Activated T-cell treated with anti-CD3 and anti-CD28 coated beads, Interleukin-2, amount 50 U/mL, for 4 hours (primary cell): ENCODE data around the gene ZNF426. TPM values are rescaled to one million over a fixed set of nuclear protein-coding genes. Genes with fewer than 3 reads are reported as not detected.

ENCODE experiments used
- ATAC-seq, 2 donors: fragments of 200-7000 bp; cut with Tn5 transposase; one replicate each; pipeline ENCODE4 v1.10.0; 2021
- DNase-seq: peaks from one replicate; pipeline ENCODE4 v3.0.0-alpha.2; 2020
- H3K27me3 Mint-ChIP-seq: one replicate; pipeline ENCODE4 v1.8.0; 2021; ENCODE audit warnings: low read depth, mixed read lengths
- H3K36me3 Mint-ChIP-seq: one replicate; pipeline ENCODE4 v1.8.0; 2022; ENCODE audit warnings: mixed read lengths; ENCODE audit not compliant: insufficient read depth
- H3K4me1 Mint-ChIP-seq: one replicate; pipeline ENCODE4 v1.8.0; 2021; ENCODE audit warnings: low read depth, mixed read lengths
- H3K4me3 Mint-ChIP-seq: one replicate; pipeline ENCODE4 v1.8.0; 2021; ENCODE audit warnings: mild to moderate bottlenecking, moderate library complexity, mixed read lengths
- H3K9me3 Mint-ChIP-seq: one replicate; pipeline ENCODE4 v1.8.0; 2021; ENCODE audit warnings: mixed read lengths
- total RNA-seq, 3 donors: library from RNA; stranded (reverse); gene quantifications; one replicate each; pipeline ENCODE4 v1.2.1, GENCODE V29; 2021

The ZNF426 gene
- total RNA-seq, 3 donors from 2014 or later = 11.4 to 12.8 (median 12.4) TPM

DNA sequence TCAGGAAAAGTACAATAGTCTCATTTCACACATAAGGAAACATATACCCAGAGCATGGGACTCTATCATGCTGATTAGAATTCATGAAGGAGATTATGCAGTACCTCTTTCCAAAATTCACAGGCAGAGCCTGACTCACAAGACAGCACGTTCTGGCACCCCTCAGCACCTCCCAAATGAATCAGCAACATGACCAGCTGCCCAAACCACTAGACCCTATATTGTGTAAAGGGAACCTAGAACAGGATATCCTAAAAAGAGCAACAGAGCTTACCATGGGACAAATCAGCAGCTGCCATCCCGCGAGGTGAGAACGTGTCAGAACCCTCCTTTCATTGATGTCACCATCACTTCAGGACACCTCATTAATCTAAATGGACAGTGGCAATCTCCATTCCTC, 2.5 kb downstream of the ZNF426 start:
- Mint-ChIP-seq H3K36me3 (peaks cover 58% of the 10 kb centered on the region), H3K9me3 (peaks cover 42% of the 10 kb centered on the region), H3K4me3 (peak overlapping the region; percentile 11), H3K4me1 (peaks cover 22% of the 10 kb centered on the region), H3K27me3 (no peaks in the 10 kb centered on the region)
- no peak for ATAC-seq
- no peak for DNase-seq

DNA sequence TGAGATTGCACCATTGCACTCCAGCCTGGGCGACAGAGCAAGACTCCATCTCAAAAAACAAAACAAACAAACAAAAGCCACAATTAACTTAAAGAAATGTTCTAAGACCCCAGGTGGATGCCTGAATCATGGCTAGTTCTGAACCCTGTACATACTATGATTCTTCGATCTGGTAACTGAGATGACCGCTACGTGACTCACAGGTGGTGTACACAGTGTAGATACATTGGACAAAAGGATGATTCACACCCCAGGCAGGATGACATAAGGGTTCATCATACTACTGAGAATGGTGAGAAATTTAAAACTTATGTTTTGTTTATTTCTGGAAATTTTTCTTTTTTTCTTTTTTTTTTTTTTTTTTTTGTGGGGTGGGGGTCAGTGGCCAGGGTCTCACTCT, 6.5 kb downstream of the ZNF426 start:
- H3K27me3 Mint-ChIP-seq = no peaks in the 10 kb centered on the region
- H3K4me1 Mint-ChIP-seq = no peaks in the 10 kb centered on the region
- peaks cover 51% of the 10 kb centered on the region for H3K9me3 Mint-ChIP-seq
- peaks cover 83% of the 10 kb centered on the region for H3K36me3 Mint-ChIP-seq
- no peak for DNase-seq
- peak; percentile 48 to 58 for ATAC-seq
- H3K4me3 Mint-ChIP-seq = no peak overlapping the region

DNA sequence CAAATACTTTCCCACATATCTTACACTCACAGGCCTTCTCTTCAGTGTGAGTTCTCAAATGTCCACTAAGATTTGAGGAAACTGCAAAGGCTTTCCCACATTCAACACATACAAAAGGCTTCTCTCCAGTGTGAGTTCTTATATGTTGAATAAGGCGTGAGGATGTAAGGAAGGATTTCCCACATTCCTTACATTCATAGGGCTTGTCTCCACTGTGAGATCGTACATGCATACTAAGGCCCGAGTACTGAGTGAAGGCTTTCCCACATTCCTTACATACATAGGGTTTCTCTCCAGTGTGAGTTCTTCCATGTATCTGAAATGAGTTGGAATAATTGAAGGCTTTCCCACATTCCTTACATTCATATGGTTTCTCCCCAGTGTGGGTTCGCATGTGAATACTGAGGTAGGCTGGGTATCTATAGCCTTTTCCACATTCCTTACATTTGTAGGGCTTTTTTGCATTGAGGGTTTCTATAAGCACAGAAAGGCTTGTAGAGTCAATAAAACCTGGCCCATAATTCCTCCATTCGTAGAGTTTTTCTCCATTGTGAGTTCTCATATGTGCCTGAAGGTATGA, 9.6 kb downstream of the ZNF426 start:
- no peak for DNase-seq
- no peaks in the 10 kb centered on the region for H3K4me1 Mint-ChIP-seq
- no peaks in the 10 kb centered on the region for H3K27me3 Mint-ChIP-seq
- H3K4me3 Mint-ChIP-seq = no peak overlapping the region
- H3K9me3 Mint-ChIP-seq = peaks cover 64% of the 10 kb centered on the region
- H3K36me3 Mint-ChIP-seq = peaks cover 76% of the 10 kb centered on the region
- ATAC-seq = no peak

DNA sequence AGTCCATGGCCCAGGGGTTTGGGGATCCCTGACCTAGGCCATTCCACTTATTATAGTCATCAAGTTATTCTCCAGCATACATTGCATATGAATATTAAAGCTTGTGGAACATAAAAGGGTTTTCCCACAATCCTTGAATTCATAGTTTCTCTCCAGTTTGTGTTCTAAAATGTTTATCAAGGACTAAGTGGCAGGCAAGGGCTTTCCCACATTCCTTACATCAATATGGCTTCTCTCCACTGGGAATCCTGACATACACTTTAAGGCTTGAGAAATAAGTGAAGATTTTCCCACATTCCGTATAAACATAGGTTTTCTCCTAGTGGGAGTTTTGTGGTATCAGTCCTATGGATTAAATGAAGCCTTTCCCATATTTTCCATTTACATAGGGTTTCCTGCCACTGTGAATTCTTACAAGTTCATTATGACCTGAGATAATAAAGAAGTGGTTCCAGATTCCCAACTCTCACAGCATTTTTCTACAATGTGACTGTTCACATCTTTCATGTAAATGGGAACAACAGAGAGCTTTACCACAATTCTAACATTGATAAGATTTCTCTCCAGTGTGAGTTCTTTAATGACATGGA, 14.5 kb downstream of the ZNF426 start:
- ATAC-seq (no peak), DNase-seq (no peak)
- Mint-ChIP-seq H3K4me1 (no peaks in the 10 kb centered on the region), H3K9me3 (peaks cover 43% of the 10 kb centered on the region), H3K27me3 (no peaks in the 10 kb centered on the region), H3K4me3 (no peak overlapping the region), H3K36me3 (peaks cover 39% of the 10 kb centered on the region)

DNA sequence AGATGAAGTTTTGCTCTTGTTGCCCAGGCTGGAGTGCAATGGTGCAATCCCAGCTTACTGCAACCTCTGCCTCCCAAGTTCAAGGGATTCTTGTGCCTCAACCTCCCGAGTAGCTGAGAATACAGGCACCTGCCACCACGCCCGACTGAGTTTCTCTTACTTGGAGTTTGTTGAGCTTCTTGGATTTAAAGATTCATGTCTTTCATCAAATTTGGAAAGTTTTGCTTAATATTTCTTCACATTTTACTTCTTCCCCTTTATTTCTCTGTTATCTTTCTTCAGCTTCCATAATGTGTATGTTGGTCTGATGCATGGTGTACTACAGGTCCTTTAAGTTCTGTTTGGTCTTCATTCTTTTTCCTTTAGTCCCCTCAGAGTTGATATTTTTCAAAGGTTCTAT, 31.2 kb downstream of the ZNF426 start:
- no peak overlapping the region for H3K4me3 Mint-ChIP-seq
- no peaks in the 10 kb centered on the region for H3K27me3 Mint-ChIP-seq
- no peaks in the 10 kb centered on the region for H3K4me1 Mint-ChIP-seq
- DNase-seq (no peak), ATAC-seq (no peak)
- peaks cover 49% of the 10 kb centered on the region for H3K9me3 Mint-ChIP-seq
- peaks cover 4% of the 10 kb centered on the region for H3K36me3 Mint-ChIP-seq

DNA sequence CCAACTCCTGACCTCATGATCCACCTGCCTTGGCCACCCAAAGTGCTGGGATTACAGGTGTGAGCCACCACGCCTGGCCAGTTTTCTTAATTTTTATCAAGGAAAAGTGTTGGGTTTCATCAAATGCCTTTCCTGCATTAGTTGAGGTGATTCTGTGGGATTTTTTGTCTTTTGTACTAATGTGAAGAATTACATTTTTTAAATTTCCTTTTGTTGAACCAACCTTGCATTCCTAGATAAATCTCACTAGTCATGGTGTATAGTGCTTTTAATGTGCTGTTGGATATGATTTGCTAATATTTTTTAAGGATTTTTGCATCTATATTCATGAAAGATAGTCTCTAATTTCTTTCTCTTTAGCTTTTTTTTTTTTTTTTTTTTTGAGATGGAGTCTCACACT, 37.6 kb downstream of the ZNF426 start:
- H3K27me3 Mint-ChIP-seq = peaks cover 3% of the 10 kb centered on the region
- peaks cover 25% of the 10 kb centered on the region for H3K9me3 Mint-ChIP-seq
- no peaks in the 10 kb centered on the region for H3K36me3 Mint-ChIP-seq

DNA sequence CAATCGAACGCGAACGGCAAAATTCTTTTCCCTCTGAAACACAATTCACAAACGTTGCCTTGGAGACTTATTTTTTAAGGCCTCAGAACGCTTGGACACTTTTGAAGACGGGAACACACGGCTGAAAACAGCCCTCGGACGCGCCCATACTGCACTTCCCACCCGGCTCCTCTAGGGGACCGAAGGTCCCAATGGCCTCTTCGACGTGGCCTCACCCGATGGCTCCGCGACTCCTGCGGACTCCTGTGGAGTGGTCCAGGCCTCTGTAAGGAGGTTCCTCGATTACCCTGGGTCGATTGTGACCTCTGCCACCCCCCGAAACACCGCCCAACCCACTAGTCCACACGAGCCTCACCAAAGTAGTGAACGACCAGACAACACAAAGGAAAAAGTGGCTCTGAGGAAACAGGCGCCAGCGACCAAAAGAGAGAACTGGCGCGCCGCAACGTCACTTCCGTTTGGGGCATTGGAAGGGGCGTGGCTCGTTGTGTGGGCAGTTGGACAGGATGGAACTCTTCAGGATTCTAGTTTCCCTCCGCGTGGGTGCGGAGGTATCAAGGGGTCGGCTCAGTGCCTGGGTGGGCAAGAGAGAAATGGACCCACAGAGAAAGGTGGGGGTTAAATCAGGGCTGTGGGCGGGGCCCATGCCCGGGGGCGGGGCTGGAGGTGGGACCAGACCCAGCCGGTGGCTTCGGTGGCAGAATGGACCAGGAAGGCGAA, 40.1 kb downstream of the ZNF426 start, which contains the start of gene ZNF560:
ZNF560 (minus strand) TSS at position 434 of the 720 bp plus-strand sequence. CDS start 23,303 bp downstream, outside the sequence.
- Mint-ChIP-seq H3K4me3 (peak within 1 kb of the TSS; percentile 4), H3K4me1 (peaks cover 5% of the 10 kb centered on the region), H3K27me3 (peaks cover 3% of the 10 kb centered on the region), H3K9me3 (peaks cover 19% of the 10 kb centered on the region), H3K36me3 (no peaks in the 10 kb centered on the region)
- ATAC-seq = no peak
- DNase-seq = no peak

More for the DNA sequence above, 37.6 kb downstream of the ZNF426 start:
- H3K4me3 Mint-ChIP-seq = no peak overlapping the region
- H3K4me1 Mint-ChIP-seq = peaks cover 5% of the 10 kb centered on the region
- ATAC-seq (no peak), DNase-seq (no peak)

DNA sequence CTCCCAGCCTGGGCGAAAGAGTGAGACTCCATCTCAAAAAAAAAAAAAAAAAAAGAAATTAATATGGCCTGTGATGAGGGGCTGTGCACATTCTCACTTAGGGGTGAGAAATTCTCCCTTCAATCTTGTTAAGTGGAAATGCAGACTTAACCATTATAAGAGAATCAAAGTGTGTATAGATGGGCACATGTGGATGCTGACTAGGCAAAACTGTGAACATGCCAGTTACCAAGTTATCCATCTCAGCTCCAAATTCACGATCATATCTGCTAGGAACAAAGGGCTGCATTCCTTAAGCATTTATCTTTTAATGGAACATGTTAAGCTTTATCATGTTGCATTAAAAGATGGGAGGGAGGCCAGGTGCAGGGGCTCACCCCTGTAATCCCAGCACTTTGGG, 44.3 kb downstream of the ZNF426 start:
- DNase-seq = no peak
- Mint-ChIP-seq H3K36me3 (no peaks in the 10 kb centered on the region), H3K4me3 (no peak overlapping the region), H3K4me1 (peaks cover 5% of the 10 kb centered on the region), H3K27me3 (peaks cover 3% of the 10 kb centered on the region), H3K9me3 (peaks cover 15% of the 10 kb centered on the region)
- no peak for ATAC-seq

DNA sequence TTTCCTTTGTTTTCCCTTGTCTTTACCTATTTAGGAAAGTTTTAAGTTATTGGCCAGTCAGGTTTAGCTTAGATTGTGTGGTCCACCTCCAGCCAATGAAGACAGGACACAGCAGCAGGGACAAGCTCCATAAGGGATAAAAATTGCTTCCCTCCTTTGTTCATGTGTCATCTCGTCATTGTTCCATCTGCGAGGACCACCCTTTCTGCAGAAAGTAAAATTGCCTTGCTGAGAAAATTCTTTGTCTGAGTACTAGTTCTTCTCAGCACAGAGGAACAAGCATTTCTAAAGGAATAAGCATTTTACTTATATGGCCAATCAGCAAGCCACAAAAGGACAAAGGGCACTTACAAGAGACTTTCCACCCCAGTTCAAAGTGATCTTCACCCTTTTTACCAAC, 51.4 kb downstream of the ZNF426 start:
- Mint-ChIP-seq H3K4me3 (no peak overlapping the region), H3K4me1 (no peaks in the 10 kb centered on the region), H3K27me3 (no peaks in the 10 kb centered on the region), H3K36me3 (peaks cover 2% of the 10 kb centered on the region), H3K9me3 (peaks cover 37% of the 10 kb centered on the region)
- ATAC-seq = no peak
- DNase-seq = no peak

DNA sequence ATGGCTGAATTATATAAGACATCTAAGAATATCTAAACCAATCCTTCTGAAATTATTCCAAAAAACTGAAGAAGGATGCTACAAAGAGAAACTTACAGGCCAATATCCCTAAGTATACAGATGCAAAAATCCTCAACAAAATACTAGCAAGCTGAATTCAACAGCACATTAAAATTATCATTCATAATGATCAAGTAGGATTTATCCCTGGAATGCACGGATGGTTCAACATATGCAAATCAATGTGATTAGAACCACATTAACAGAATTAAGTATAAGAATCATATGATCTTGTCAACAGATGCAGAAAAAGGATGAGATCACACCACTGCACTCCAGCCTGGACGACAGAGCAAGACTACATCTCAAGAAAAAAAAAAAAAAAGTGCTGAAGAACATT, 53.3 kb downstream of the ZNF426 start:
- Mint-ChIP-seq H3K4me3 (no peak overlapping the region), H3K9me3 (peaks cover 39% of the 10 kb centered on the region), H3K36me3 (peaks cover 2% of the 10 kb centered on the region), H3K27me3 (no peaks in the 10 kb centered on the region), H3K4me1 (no peaks in the 10 kb centered on the region)
- no peak for DNase-seq
- no peak for ATAC-seq

DNA sequence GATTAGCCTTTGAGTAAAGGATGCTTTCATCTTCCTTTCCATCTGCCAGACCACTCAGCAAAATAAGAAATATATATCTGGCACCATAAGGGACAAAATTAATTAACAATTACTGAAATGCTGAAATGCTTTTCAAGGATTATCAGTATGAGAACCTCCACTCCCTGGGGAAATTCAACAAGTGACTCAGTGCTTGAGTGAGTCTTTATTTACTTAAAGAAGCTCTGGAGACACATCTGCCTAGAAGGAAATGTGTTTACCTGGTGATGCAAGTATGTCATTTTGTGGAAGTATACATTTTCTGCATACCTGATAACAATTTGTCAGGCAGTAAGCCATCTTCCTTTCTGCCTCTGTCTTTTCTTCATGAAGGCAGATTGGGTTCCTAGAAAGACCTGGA, 63.5 kb downstream of the ZNF426 start:
- H3K27me3 Mint-ChIP-seq = peaks cover 1% of the 10 kb centered on the region
- peaks cover 1% of the 10 kb centered on the region for H3K36me3 Mint-ChIP-seq
- ATAC-seq = no peak
- H3K4me1 Mint-ChIP-seq = no peaks in the 10 kb centered on the region
- no peak for DNase-seq
- H3K4me3 Mint-ChIP-seq = no peak overlapping the region
- H3K9me3 Mint-ChIP-seq = peaks cover 46% of the 10 kb centered on the region

Other genes with a start within 250 kb of the ZNF426 start
- 1 to 10 TPM; 3.5 to 5.6 (median 3.8) TPM for gene ZNF699, start 228.8 kb downstream of the ZNF426 start, total RNA-seq
- gene ZNF559, start 214.5 kb downstream of the ZNF426 start, total RNA-seq = 10 to 100 TPM in 1 of 3 donors, 1 to 10 TPM in 2; 6.6 to 11.0 (median 8.2) TPM
- gene ZNF177, start 175.6 kb downstream of the ZNF426 start, total RNA-seq = under 1 TPM in 2 of 3 donors, not detected in 1; 0.27 to 0.37 TPM
- 10 to 100 TPM; 17.9 to 26.5 (median 21.9) TPM for gene ZNF266, start 103.1 kb downstream of the ZNF426 start, total RNA-seq
- not detected for gene ZNF560, start 40.0 kb downstream of the ZNF426 start, total RNA-seq
- 10 to 100 TPM; 63.3 to 70.0 (median 69.7) TPM for gene ZNF121, start 45.9 kb upstream of the ZNF426 start, total RNA-seq
- gene ZNF561, start 82.6 kb upstream of the ZNF426 start, total RNA-seq = 10 to 100 TPM; 19.1 to 32.1 (median 22.9) TPM
- gene ZNF562, start 136.5 kb upstream of the ZNF426 start, total RNA-seq = 10 to 100 TPM; 29.4 to 34.1 (median 33.5) TPM
- 1 to 10 TPM; 2.6 to 3.1 (median 2.7) TPM for gene ZNF846, start 230.1 kb upstream of the ZNF426 start, total RNA-seq